ENCODE measurements around the gene B3GAT1. TPM values are rescaled to one million over a fixed set of nuclear protein-coding genes. Genes with fewer than 3 reads are reported as not detected.
A peak's percentile ranks its signal among the peaks of the same experiment; 100 is the strongest.

The B3GAT1 gene
- total RNA-seq, 1 experiment from 2014 or later = 0.23 TPM

- no peak for DNase-seq (ENCODE audit: low spot score)
These were observed 39.1 kb downstream of the B3GAT1 start for GRCh38 chr11:134372961-134373360.

DNA sequence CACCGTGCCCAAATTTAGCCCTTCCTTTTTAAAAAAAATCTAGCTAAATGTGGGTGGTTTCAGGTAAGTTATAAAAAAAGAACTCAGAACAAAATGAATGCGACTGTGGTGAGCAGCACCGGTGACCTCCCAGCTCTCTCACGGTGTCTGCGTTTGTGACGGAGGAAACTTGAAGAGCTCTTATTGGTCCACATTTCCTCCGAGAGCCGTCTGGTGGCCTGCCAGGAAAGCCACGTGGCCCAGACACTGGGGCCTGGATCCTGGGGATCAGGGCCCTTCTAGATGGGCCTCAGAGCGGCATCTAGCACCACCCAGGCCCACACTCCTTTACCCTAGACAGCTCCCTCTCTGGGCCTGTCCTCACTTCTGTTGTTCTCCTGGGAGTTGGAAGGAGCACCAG lies 39.5 kb downstream of the B3GAT1 start:
- no peak for DNase-seq (ENCODE audit: low spot score)

DNA sequence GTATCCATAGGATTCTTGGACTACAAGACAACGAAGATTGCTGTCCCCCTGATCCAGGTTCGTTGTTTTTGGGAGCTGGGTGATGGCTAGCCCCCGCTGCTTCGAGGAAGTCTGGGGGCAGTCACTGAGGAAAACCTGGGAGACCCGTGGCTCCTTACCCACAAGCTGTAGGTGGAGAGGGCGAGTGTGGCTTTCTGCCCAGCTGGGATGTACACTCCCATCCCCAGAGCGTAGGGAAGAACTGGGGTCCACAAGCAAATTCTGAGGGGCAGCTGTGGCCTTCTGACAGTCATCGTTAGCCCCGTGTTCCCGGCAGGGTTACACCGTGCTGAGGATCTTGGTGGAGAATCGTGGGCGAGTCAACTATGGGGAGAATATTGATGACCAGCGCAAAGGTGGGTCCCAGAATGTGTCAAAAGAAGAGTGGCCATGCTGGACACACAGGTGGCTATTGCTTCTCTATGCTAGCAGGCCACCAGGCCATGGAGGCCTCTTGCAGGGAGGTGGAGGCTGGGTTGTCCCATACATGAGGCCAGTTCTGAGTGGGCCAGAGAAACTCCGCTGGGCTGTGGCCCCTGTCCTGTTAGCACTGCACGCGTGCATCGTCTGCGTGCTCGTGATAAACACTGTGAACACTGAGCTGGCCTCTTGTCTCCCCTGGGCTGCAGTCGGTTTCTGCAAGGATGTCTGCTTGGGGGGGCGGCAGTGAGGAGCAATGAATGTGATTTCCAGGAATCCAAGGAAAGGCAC lies 40.4 kb downstream of the B3GAT1 start:
- no peak for DNase-seq (ENCODE audit: low spot score)

- DNase-seq (ENCODE audit: low spot score) = no peak
These were observed 41.3 kb downstream of the B3GAT1 start for GRCh38 chr11:134370526-134371435.

DNA sequence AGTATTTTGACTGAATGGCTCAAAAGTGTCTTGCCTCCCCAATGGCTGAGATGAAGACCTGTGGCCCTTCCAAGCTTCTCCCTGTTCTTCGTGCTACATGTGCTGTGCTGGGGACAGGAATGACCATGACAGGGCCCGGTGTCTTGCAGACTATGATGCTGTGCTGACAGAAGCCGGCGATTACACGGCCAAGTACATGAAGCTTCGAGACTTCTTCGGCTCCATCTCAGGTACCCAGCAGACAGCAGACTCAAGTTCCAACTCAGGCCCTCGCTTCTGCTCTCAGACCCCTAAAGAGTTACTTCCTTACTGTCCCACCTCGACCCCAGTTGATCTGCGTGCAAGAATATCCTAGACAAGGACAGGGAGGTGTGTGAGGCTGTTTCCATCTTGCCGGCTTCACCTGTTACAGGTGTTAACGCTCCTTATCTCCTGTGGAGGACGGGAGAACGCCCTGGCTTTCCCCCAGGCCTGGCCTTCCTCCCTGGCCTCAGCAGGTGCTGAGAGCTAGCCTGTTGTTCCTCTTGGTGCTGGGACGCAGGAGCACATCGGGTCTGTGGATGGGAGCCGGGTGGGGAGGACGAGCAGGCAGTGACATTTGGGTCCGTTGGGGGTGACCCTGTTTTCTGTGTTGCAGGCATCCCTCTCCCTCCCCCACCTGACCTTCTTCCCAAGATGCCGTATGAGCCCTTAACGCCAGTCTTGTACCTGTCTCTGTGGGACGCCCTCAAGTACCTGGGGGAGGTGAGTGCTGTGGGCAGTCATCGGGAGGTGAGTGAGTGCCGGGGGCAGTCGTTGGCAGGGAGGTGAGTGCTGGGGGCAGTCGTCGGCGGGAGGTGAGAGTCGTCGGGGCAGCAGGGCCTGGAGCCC lies 42.2 kb downstream of the B3GAT1 start:
- no peak for DNase-seq (ENCODE audit: low spot score)

DNA sequence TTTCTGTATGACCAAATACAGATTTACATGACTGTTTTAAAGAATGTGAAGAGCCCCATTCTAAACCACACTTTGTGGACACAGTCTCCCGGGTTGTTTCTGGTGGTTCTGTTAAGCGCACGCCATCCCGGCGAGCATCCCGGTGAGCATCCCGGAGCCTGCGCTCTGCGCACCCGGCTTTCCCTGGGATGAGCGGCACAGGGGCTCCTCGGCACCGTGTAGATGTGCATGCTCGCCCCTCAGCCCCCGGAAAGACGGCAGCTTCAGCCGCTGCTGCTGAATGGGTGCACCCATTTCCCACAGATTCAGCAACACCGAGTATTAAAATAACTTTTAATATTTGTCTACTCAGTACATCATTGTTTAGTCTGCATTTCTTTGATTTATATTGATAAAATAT lies 44.3 kb downstream of the B3GAT1 start:
- DNase-seq (ENCODE audit: low spot score) = no peak

DNA sequence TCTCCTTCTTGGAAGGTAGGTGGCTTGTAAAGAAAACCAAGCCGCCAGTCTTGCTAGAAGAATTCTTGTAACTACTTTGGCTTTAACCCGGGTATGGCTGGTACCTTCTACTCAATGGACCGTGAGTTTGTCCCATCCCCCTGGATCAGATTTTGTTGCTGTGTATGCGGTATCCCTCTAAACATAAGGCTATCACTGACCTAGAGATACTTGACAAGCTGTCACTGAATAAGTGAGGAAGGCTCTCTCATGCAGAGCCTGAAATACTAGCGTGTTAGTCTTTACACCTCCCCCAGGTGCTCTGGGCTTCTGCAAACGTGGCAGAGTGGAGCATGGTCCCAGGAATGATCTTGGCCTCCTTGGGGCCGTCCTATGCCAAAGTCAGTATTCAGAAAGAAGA lies 45.8 kb downstream of the B3GAT1 start:
- DNase-seq (ENCODE audit: low spot score) = no peak

DNA sequence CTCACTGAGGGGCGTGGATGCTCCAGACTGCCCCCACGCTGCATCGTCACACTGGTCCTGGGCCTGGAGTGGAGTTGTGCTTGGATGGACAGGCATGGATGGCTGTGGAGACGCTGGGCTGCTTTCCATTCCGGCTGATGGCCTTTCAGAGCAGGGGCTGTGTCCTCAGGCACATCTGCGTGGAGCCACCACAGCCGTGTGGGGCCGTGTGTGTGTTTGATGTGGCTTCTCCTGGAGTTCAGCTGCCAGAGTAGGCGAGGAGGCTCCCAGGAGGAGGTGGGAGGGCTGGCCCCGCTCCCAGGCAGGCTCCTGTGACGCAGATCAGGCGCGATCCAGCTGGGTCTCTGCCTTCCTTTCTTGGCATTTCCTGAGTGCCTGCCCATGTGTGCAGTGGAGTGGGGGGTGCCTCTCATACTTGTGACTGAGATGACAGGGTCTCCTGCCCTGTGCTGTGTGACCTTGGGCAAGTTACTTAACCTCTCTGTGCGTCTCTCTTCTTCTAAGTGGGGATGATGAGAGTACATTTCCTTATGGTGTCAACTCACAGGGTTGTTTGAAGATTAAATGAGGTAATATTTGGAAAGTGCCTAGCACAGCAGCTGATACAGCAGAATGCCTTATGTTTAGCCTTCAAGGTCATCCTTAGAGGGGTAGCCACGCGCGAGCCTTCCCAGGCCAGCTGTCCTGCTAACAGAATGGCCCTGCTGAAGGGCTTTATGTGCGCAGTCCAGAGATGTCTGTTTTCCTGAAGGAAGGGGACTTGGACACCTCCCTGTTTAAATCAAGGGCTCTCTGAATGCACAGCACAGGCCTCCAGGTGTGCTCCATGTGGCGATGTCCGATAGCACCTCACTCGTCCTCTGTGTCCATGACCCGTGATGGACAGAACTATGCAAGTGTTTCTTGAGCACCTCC lies 46.8 kb downstream of the B3GAT1 start:
- DNase-seq (ENCODE audit: low spot score) = no peak

DNA sequence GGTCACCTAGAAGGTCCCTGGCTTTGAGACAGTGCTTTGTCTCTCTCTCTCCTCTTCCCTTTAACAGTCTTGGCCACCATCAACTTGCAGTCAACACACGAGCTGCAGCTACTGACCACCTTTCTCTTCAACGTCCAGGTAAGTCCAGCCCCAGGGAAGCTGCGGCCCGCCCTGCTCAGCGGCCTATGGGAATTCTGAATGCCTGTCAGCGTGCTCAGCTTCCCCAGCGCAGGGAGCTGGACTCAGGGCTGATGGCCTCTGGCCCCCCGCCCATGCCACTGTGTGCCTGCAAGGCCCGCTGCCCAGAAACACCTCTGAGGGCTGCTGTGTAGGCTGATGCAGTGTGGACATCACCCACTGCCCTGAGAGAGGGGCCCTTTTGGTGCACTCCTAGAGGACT lies 47.8 kb downstream of the B3GAT1 start:
- no peak for DNase-seq (ENCODE audit: low spot score)

DNA sequence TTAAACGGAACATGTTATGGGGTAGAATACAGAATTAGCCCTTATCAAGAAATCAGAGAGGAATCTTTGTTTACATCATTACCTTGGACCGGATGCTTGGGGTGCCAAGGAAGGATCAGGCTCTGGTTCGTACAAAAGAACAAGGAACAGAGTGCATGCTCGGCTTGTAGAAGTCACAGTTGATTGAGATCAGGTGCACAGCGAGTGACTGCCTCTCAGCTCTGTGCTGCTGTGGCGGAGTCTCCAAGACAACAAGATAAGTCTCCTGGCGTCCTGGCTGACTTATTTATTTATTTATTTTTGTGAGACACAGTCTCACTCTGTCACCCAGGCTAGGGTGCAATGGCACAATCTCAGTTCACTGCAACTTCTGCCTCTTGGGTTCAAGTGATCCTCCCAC lies 48.5 kb downstream of the B3GAT1 start:
- no peak for DNase-seq (ENCODE audit: low spot score)

DNA sequence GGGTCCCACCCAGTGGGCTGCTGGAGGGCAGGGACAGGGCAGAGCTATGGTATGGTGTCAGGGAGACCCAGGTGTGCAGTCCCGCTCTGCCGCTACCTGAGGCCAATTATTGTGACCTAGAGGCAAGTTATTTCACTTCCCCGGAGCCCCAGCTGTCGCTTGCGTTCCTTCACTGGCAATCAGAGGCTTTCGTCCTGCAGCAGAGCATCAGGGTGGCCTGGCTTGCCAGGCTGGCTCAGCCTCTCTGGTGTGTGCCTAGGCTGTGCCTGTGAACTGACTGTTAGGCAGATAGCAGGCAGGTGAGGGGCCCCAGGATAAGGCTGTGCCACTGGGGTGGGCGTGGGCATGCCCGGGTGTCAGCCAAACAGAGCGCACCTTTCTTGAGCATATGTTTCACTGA lies 48.9 kb downstream of the B3GAT1 start:
- no peak for DNase-seq (ENCODE audit: low spot score)

- no peak for DNase-seq (ENCODE audit: low spot score)
These were observed 49.7 kb downstream of the B3GAT1 start for GRCh38 chr11:134362192-134362901.

GRCh38 chr11:134361661-134362060 lies 50.4 kb downstream of the B3GAT1 start:
- no peak for DNase-seq (ENCODE audit: low spot score)

DNA sequence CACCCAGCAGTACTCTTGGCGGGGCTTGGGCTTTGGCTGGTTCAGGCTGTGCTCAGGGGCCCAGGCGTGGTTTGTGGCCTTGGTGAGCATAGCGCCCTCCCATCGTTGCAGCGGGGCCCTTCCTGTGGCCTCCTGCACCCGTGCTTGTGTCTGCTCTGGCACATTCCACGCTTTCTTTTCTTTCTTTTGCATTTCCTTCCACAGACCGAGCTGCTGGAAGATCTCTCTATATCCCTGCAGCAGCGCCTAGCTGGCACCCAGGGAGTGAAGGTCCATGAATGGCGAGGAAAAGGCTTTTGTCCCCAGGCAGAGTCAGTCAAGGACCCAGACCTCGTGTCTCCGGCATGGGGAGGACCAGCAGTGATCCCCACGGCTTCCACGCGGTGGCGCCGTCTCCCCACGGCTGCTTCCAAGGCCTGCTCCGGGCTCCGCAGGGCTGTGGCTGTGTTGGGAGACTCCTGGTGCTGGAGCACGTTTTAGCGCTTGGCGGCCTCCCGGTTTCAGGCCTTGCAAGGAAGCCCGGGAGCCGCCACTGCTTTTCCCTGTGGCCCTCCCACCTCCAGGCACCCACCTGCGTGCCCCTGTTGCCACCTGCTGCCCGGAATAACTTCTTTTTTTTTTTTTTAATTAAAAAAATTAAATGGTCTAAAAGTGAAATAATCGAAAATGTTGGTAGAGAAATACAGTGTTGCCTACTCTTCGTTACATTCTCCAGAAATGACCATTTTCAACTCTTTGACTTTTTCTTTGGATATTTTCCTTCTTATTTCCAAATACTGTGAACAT lies 51.8 kb downstream of the B3GAT1 start:
- DNase-seq (ENCODE audit: low spot score) = peak; percentile 94

GRCh38 chr11:134359646-134360045 lies 52.4 kb downstream of the B3GAT1 start:
- no peak for DNase-seq (ENCODE audit: low spot score)

- no peak for DNase-seq (ENCODE audit: low spot score)
These were observed 53.1 kb downstream of the B3GAT1 start for GRCh38 chr11:134358856-134359490.

GRCh38 chr11:134358165-134358855 lies 53.7 kb downstream of the B3GAT1 start:
- DNase-seq (ENCODE audit: low spot score) = no peak

DNA sequence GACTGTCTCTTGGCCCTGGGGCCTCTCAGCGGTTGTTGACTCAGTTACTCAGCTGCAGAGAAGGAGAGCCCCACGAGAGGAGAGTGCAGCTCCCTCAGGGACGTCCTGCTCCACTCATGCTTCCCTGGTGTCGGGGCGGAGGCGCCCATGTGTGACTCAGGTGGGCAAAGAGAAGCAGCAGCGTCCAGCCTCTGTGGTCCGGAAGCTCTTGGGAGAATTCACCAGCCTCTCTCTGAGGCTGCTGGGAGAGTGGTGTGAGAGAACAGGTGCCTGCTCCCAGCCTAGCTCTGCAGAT lies 54.5 kb downstream of the B3GAT1 start:
- no peak for DNase-seq (ENCODE audit: low spot score)

Data from HT-29 (cell line).